Heart left ventricle (tissue), 13 donors: Measurements from ENCODE around the gene OR5K2.

Experiments
- CTCF ChIP-seq, 12 donors: fragments of 200-600 bp; sonication (generic) in 4 of 12; IDR thresholded peaks; one replicate each; pipeline versions ENCODE4 v1.5.0 to v1.8.0; 2018 to 2022; ENCODE audit warnings: antibody characterized with exemption in 12 of 12, mild to moderate bottlenecking in 5 of 12
- POLR2A ChIP-seq, 2 donors: fragments of 450-650 bp; IDR thresholded peaks; one replicate each; pipeline ENCODE4 v1.6.1; 2017; ENCODE audit warnings: antibody characterized with exemption in 2 of 2, mild to moderate bottlenecking in 2 of 2, moderate library complexity in 2 of 2
- donor health status: ischemic (EF 13 %, LVEDD 7.1; RV severe dilation, severe dysfunction).
- donor health status: DM: no; HTN: yes; CAD: no.
- donor health status: DM: no; HTN: no; CAD: no.
- donor health status: ischemic (EF 25% LVEDD 6.9; RV normal size, moderate dysfunction).
- donor health status: ischemic (EF 25% LVEDD 5.7; RV mildly dilated, moderate dysfunction).
- donor health status: ischemic (EF 35%, LVEDD 5.7; RV mildly dilated, moderate dysfunction).
- donor health status: nonischemic (EF 11% LVEDD 7.7; RV severe dilation, severe dysfunction).
- donor health status: DM: yes; HTN: yes; CAD: no.
- donor health status: PGD.
- donor health status: ischemic (EF 29% LVEDD 5.4; RV normal size, mild dysfunction).
- donor health status: nonischemic (EF 23%, LVEDD 6.1; RV moderate dilation, normal function).

GRCh38 chr3:98536456-98537017 lies 39.1 kb downstream of the OR5K2 start:
- TF ChIP-seq POLR2A (IDR thresholded peaks at IDR 0.05) = no peak
- no peak for TF ChIP-seq CTCF (IDR thresholded peaks at IDR 0.05)
